Stimulated activated CD8-positive, alpha-beta memory T cell treated with anti-CD3 and anti-CD28 coated beads, Interleukin-15, amount 100 ng/mL, for 1 hour (primary cell): Measurements from ENCODE around the gene AKT2.

Experiments used
- DNase-seq: peaks from one replicate; pipeline ENCODE4 v3.0.0-alpha.2; 2020; ENCODE audit warnings: low read depth

The AKT2 gene

DNA sequence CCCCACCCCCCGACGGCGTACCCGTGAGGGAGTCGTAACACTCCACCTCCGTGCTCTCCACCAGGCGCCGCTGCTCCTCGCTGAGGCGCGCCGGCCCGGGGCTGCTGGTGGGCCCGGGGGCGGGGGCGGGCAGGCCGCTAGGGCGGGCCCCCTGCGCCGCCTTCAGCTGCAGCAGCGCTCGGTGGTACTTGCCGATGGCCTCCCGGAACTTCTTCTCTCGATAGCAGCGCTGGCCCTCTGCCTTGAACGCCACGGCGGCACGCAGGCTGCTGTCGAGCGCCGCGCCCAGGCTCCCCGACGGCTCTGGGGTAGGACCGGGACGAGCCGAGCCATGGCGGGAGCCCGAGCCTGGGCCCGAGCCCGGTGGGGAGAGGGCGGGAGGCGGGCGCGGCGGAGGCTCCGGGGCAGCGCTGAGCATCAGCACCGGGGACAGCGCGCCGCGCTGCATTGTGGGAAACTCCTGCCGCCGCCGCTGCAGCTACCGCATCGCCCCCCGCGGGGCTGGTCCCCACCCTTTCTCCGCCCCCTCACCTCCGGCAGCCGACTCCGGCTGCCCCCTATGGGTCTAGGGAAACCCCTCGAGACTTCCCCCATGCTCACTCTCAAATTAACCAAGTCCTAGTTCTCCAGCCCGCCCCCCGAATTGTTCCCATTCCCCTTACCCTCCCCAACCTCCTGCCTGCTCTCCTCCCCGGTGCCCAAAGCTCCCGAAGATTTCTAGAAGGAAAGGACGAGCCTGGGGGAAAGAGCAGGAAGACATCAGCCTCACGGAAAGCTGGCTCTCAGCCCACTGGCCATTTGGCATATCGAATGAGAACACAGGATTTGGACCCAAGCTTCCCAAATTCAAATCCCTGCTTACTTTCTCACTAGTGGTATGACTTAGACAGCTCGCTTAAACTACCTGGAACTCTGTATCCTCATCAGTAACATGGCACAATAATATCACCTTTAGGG, 66.9 kb downstream of the AKT2 start, which contains the start of gene TTC9B:
TTC9B (minus strand) TSS at position 451 of the 957 bp plus-strand sequence; CDS start at position 448, 3 bp downstream.
- peak; percentile 12 for DNase-seq

DNA sequence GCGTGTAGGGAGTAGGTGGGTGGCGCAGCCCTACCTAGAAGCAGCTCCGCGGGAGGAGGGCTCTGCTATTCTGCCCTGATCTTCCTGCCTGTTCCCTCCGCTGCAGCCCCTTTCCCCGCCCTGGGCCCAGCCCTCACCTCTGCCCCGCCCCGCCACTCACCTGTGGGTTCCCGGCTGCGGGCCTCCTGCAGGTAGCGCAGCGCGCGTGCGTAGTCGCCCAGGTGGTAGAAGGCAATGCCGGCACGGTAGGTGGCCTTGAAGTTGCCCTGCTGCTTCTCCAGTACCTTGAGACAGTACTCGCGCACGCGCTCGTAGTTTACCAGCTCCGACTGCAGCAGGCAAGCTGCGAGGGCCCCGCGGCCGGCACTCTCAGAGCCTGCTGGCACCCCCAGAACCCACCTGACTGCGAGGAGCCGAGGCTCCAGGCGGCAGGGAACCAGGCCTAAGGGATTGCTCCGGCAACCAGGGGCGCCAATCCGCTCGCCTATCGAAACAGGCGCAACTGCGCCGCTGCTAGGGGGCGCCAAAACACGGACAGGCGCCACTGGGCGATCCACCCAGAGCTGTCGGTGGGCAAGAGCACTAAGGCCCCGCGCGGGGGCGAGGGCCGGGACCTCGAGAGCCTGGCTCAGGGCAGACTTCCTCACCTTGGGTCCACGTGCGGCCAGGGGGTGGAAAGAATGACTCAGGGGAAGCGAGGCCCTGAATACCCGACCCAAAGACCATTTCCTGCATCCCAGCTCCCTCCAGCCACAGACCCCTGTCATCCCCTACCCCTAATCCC, 67.9 kb downstream of the AKT2 start:
- DNase-seq = no peak

DNA sequence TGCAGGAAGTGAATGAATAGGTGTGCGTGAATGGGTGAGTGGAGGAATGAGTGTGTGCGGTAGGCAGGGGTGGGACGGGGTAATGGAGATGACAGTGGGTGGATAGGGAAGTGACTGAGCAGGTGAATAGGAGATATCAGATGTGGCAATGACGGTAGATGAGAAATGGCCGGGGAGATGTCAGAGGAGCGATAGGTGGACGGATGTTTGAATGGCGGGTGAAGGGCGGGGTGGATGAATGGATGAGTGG, 68.4 kb downstream of the AKT2 start:
- DNase-seq = no peak

DNA sequence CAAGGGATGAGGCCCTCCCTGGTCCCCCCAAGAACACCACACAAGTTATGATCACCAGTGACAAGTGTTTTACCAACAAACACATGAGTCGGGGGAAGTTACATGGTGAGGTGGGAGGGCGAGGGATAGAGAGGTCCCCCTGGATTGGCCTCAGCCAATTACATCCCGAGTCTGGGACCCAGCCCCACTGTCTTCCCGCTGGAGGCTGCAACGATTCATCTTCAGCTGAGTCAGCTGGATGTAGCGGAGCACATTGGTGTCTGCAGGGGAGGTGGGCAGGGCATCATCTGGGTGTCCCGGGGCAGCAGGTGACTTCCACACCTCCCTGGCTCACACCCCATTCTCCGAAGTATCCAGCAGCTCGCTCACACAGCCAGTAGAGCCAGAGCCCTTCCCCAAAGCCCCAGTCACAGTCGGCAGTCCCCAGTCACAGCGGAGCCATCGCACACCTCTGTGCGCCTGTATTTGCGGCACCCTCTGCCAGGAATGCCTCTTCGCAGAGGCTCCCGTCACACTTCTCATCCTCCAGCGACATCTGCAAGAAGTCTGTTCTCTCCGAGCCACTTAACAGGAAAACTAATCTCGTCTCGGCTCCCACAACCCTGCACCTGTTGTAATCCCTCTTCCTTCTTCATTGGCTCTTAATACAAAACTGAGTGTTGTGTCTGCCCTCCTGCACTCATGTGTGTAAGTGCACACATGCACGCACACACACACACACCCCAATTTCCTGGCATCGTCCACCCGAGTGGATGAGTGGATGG, 69.0 kb downstream of the AKT2 start:
- DNase-seq = no peak

DNA sequence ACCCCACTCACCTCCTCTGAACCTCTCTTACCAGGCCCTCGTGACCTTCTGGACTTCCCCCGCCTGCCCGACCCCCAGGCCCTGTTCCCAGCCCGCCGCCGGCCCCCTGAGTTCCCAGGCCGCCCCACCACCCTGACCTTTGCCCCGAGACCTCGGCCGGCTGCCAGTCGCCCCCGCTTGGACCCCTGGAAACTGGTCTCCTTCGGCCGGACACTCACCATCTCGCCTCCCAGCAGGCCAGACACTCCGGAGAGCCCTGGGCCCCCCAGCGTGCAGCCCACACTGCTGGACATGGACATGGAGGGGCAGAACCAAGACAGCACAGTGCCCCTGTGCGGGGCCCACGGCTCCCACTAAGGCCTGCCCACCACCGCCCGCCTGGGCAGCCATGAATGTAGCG, 70.2 kb downstream of the AKT2 start:
- DNase-seq = no peak

DNA sequence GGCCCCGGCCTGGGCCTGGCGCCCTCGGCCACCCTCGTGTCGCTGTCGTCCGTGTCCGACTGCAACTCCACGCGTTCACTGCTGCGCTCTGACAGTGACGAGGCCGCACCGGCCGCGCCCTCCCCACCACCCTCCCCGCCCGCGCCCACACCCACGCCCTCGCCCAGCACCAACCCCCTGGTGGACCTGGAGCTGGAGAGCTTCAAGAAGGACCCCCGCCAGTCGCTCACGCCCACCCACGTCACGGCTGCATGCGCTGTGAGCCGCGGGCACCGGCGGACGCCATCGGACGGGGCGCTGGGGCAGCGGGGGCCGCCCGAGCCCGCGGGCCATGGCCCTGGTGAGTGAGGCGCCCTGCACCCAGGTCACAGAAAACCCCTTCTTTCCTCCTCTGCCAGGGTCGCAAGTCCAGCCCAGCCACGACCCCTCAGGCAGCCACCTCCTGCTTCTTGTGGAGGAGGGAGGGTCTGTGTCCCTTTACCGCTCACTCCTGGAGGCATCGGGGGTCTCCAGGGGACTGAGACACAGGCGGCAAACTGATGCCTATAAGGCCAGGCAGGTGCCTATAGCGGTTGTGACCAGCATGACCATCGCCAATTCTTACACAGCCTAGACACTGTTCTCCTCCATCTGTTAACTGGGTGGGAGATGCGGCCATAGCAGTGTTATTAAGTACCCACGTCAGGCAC, 71.1 kb downstream of the AKT2 start:
- DNase-seq = no peak

DNA sequence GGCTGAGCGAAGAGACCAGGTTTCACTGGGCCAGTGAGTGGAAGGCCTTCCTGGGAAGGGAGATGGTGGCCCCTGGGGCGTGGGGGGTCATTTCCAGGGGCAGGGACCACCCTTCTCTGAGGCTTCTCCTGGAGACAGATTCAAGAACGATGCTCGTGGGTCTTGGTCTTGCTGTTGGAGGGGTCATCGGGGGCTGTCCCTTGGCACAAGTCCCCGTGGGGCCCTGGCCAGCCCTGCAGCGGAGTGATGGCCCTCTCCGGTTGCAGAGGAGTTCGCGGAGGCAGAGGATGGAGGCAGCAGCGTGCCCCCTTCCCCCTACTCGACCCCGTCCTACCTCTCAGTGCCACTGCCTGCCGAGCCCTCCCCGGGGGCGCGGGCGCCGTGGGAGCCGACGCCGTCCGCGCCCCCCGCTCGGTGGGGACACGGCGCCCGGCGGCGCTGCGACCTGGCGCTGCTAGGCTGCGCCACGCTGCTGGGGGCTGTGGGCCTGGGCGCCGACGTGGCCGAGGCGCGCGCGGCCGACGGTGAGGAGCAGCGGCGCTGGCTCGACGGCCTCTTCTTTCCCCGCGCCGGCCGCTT, 71.8 kb downstream of the AKT2 start:
- no peak for DNase-seq

DNA sequence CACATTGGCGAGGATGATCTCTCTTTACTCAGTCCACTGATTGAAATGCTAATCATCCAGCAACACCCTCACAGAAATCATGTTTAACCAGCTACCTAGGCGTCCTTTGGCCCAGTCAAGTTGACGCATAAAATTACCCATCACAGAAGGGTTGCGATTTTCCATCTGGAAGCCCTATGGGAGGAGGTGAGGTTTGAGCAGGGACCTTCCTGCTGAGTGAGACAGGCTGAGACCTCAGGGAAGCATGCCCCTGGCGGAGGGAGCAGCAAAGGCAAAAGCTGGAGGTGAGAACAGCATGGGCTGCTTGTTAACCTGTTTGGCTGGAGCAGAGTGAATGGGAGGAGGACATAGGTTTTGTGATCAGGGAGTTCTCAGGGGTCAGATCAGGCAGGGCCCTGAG, 74.3 kb downstream of the AKT2 start:
- no peak for DNase-seq

DNA sequence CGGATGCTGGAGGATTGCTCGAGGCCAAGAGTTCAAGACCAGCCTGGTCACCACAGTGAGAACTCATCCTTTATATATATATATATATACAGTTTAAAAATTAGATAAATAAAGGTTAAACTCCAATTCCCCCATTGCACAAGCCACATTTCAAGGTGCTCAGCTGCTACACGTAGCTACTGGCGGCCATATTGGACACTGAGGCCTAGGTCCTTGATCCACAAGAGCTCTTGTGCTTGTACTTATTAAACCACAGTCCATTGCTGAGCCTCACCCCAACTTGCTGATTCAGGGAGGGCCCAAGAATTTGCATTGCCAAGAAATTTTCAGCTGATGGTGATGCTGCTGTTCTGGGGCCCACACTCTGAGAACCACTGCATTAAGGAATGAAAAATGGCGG, 76.5 kb downstream of the AKT2 start:
- DNase-seq = no peak

DNA sequence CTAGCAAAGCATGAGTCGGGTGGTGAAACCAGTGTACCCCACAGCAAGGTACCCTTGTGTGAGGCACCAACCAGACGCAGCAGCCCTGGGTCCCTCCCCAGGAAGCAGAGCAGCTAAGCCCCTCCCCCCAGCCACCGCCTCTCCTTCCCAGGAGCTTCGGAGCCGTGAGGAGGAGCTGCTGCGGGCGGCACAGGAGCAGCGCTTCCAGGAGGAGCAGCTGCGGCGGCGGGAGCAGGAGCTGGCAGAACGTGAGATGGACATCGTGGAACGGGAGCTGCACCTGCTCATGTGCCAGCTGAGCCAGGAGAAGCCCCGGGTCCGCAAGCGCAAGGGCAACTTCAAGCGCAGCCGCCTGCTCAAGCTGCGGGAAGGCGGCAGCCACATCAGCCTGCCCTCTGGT, 79.4 kb downstream of the AKT2 start:
- DNase-seq = no peak

DNA sequence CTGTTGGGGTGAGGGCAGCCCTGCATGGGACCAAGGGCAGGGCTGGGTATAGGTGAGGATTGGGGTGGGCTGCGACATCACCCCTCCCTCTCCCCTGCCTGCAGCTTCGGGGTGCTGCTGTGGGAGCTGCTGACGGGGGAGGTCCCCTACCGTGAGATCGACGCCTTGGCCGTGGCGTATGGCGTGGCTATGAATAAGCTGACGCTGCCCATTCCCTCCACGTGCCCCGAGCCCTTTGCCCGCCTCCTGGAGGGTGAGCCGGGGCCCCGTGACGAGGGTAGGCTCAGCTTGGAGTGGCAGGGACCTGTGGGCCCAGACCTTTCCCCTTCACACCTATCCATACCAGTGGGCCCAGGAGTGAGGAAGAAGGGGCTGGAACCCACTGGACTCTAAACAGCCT, 80.8 kb downstream of the AKT2 start:
- DNase-seq = no peak

DNA sequence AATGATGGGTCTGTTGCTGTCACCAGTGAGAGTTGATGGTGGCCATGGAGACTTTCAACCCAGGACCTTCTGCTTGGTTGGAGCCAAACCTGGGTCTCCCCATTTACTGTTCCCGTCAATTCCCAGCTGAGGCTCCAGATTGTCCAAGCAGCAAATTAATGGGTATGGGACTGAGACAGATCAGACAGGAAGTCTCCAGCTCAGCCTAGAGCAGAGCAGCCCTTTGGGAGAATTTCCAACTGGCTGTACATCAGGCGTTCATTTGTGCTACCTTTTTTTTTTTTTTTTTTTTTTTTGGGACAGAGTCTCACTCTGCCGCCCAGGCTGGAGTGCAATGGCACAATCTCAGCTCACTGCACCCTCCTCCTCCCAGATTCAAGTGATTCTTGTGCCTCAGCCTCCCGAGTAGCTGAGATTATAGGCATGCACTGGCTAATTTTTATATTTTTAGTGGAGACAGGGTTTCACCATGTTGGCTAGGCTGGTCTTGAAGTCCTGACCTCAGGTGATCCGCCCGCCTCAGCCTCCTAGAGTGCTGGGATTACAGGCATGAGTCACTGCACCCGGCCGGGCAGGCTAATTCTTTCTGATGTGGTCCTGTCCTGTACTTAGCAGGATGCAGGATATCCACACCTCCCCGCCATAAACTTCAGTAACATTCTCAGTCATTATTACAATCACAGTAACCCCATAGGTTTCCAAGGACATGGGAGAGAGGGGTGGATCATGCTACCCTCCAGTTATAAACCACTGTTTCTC, 84.6 kb downstream of the AKT2 start:
- DNase-seq = no peak

DNA sequence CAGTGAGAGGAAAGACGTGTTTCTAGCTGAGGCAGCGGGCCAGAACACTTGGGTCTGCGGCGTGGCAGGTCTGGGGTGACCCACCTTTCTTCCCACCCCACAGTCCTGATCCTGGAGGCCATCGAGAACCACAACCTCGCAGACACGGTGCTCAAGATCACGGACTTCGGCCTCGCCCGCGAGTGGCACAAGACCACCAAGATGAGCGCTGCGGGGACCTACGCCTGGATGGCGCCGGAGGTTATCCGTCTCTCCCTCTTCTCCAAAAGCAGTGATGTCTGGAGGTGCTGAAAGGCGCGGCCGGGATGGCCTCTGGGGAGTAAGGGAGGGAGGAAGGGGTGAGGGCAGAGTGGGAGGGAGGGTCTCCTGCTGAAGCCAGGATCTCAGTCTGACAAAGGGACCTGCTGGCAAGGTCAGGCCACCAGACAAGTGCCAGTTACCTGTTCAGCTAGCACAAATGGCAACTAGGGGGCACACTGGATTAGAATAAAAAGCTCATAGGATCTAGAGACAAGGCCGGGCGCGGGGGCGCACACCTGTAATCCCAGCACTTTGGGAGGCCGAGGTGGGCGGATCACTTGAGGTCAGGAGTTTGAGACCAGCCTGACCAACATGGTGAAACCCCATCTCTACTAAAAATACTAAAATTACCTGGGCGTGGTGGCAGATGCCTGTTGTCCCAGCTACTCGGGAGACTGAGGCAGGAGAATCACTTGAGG, 86.7 kb downstream of the AKT2 start:
- DNase-seq = no peak

DNA sequence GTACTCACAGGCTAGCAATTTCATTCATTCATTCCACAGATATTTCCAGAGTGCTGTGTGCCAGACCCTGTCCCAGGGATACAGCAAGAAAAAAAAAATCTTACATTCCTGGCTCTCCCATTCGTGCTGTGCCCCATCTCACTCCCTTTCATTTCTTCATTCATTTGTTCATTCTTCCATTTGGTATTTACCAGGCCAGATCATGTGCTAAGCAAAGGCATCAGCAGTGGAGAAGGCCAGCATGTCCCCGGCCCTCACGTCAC, 91.6 kb downstream of the AKT2 start:
- DNase-seq = no peak

DNA sequence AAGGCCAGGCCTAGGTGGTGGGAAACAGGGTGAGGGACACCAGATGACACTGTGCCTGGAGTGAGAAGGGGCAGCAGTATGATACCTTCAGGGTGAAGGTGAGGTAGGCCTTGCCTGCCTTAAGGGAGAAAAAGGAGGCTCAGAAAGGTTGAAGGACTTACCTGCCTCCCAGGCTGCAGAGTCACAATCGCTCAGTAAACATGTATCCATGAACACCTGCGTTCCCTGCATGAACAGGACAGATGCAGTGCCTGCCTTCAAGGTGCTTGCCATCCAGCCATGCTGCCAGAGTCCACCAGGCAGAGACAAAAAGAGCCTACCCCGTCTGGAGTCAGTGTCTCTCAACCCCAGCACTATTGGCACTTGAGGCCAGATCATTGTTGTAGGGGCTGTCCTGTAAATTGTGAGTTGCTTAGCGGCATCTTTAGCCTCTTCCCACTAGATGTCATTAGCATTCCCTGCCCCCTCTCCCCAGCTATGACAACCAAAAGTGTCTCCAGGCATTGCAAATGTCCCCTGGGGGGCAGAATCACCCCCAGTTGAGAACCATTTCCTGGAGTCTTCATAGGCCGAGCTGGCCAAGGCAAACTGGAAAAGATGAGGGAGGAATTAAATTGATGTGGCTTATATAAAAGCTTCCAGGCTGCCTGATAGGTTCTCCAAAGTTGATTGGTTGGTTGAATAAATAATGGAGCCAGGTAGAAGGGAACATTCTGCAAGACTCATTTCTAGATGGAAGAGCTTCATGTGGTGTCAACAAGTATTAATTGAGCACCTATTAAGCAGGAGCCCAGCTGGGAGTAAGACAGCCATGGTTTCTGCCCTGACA, 92.2 kb downstream of the AKT2 start:
- DNase-seq = no peak

DNA sequence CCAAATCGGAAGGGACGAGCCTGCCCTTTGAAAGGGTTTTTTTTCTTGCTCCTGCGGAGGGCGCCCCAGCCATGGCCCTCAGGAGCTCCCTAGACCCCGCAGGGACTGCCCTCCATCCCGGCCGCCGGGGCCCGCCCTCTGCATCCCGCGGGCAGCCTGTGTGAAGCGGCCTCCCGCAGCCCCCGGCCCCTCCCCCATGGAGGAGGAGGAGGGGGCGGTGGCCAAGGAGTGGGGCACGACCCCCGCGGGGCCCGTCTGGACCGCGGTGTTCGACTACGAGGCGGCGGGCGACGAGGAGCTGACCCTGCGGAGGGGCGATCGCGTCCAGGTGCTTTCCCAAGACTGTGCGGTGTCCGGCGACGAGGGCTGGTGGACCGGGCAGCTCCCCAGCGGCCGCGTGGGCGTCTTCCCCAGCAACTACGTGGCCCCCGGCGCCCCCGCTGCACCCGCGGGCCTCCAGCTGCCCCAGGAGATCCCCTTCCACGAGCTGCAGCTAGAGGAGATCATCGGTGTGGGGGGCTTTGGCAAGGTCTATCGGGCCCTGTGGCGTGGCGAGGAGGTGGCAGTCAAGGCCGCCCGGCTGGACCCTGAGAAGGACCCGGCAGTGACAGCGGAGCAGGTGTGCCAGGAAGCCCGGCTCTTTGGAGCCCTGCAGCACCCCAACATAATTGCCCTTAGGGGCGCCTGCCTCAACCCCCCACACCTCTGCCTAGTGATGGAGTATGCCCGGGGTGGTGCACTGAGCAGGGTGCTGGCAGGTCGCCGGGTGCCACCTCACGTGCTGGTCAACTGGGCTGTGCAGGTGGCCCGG, 93.1 kb downstream of the AKT2 start:
- DNase-seq = no peak

DNA sequence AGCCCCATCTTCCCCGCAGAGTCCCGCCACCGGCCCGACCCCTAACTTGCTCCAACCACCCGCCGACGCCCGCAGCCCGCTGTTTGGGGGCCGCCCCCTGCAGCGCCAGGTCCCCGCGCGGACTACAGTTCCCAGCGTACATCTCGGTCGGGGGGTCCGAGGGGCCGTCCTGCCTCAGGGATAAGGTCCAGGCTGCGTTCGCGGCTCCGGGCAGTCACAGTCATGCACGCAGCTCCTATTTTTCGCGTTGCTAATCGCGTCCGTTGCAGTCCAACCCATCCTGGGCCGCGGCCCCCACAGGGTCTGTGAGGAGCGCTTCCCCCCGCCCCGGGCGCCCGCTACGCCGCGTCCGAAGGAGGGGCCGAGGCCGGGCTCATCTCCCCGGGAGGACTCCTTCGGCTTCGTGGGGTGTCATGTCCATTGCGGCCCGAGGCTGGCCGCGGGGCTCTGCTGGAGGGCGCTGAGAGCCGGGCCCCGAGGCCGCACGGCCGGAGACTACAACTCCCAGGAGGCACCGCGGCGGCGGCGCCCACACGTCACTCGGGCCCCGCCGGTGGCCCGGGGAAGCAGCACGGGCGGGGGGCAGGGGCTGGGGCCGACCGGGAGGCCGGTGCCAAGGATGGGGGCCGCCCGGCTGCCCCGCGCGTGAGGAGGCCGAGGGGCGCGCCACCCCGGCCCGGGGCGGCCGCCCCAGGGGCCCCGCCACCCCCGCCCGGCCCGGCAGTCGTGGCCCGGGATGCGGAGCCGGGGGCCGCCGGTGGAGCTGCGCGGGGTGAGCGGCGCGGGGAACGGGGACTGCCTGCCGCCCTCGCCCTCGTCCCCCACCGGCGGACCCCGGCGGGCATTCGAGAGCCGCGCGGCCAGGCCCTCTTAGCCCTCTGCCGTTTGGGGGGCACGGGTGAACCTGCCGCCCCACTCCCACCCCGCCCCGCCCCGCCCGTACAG, 94.0 kb downstream of the AKT2 start, which contains the start of gene MAP3K10:
MAP3K10 (plus strand) TSS at position 536 of the 945 bp plus-strand sequence. CDS start 606 bp downstream, outside the sequence.
- DNase-seq = peak; percentile 47
